SH-SY5Y (cell line): ENCODE data around the gene MAGIX.

Experiments used
- GATA2 ChIP-seq: IDR thresholded peaks from 2 replicates; pipeline ENCODE4 v1.6.1; 2011; ENCODE audit warnings: mild to moderate bottlenecking, low read depth, low read length
- GATA3 ChIP-seq: IDR thresholded peaks from 2 replicates; pipeline ENCODE4 v1.6.1; 2011; ENCODE audit warnings: low read depth, mild to moderate bottlenecking, low read length, moderate library complexity

DNA sequence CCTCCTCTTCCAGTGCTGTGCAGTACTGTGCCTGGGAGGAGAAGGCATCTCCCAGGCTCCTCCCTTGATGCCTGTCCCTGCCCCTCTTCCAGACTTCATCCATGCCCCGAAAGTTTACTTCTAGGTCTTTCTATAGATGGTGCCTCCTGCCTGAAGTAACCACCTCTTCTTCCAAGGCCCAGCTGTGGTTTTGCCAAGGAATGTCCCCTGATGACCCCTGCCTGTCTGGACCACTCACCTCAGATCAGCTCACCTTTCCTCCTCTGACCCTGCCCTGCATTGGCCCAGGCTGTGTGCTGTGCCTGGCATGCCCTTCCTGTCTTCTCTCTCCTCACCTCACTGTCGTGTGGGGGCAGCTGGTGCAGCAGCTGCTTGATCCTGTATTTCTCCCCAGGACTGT is 16.8 kb downstream of the MAGIX start:
- no peak for TF ChIP-seq GATA2
- no peak for TF ChIP-seq GATA3
